RWPE1 (cell line): Measurements from ENCODE around the gene TPCN2.

Experiments
- CTCF ChIA-PET: fragments of 350-600 bp; sonication (Branson Sonifier 250); formaldehyde crosslinking; extraction: SDS; loops from one replicate; lab custom pipeline; 2021; lab: Yijun Ruan, JAX
- POLR2A ChIA-PET: fragments of 400-600 bp; formaldehyde crosslinking; extraction: SDS; loops from one replicate; lab custom pipeline; 2020; ENCODE audit warnings: antibody characterized with exemption; ENCODE audit not compliant: low non-redundant PET; lab: Yijun Ruan, JAX
- DNase-seq: peaks from one replicate; pipeline ENCODE4 v3.0.0; 2012; ENCODE audit warnings: low spot score
- H3K27ac ChIP-seq: fragments of 450-650 bp; 2 replicates; pipeline ENCODE4 v1.5.1; 2017
- CTCF ChIP-seq: fragments of 450-650 bp; conservative IDR thresholded peaks from 2 replicates; pipeline ENCODE4 v1.5.1; 2017; ENCODE audit warnings: low read depth, mild to moderate bottlenecking

Gene TPCN2

GRCh38 chr11:69180226-69180625, 131.5 kb downstream of the TPCN2 start:
- POLR2A ChIA-PET = no interaction called here
- TF ChIP-seq CTCF = no peak
- CTCF ChIA-PET = no interaction called here
- no peak for DNase-seq
- no peak overlapping the region for H3K27ac ChIP-seq

DNA sequence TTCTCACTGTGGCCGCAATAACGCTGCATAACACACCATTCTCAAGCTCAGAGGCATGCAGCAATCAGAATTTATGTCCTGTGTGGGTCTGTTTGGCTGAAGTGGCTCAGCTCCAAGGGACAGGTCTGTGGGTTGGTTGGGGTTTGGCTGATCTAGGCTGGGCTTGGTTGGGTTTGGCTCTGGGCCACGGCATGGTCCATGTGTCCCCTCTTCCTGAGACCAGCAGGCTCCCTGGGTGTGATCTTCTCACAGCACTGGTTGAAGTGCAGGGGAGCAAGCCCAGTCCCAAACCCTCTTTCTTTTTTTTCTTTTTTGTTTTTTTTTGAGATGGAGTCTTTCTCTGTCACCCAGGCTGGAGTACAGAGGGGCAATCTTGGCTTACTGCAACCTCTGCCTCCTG, 132.0 kb downstream of the TPCN2 start:
- ChIA-PET POLR2A (no interaction called here), CTCF (interaction anchor here (0.5 kb wide), 1 partner anchor 53 kb away, joined by 3 read pairs; no protein-coding TSS in a partner anchor)
- DNase-seq = no peak
- no peak for TF ChIP-seq CTCF
- no peak overlapping the region for H3K27ac ChIP-seq

GRCh38 chr11:69183613-69184012, 134.9 kb downstream of the TPCN2 start:
- ChIA-PET CTCF (interaction anchor here (0.9 kb wide), 1 partner anchor 52 kb away, joined by 4 read pairs; no protein-coding TSS in a partner anchor), POLR2A (no interaction called here)
- DNase-seq = no peak
- TF ChIP-seq CTCF = no peak
- no peak overlapping the region for H3K27ac ChIP-seq
